Esophagus mucosa (tissue), 1 donor: Measurements from ENCODE around the gene GSTT4. TPM values are rescaled to one million over a fixed set of nuclear protein-coding genes. Genes with fewer than 3 reads are reported as not detected.
"Not testable (repeated sequence)": the region's sequence is repeated elsewhere in the genome, so short reads cannot be mapped to it uniquely, and the experiment has no call there.

ENCODE experiments used
- ATAC-seq: fragments of 200-7000 bp; cut with Tn5 transposase; one replicate; pipeline ENCODE4 v1.9.1; 2020
- total RNA-seq: library from RNA; stranded (reverse); gene quantifications from one replicate; pipeline ENCODE4 v1.2.4, GENCODE V29; 2023
- donor health status: DM: yes; HTN: yes; CAD: no.

GSTT4 gene
- total RNA-seq, 1 donor from 2014 or later = not detected

DNA sequence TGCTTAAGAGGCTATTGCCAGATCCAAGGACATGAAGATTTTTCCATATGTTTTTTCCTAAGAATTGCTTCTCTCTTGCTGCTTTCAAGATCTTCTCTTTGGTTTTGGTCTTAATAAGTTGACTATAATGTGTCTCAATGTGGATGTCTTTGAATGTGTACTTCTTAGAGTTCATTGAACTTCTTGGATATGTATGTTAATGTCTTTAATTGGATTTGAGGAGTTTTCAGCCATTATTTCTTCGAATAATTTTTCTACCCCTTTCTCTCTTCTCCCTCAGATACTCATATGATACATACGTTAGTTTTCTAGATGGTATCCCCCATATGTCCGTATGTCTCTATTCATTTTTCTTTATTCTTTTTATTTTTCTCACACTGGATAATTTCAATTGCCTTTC is 19.1 kb upstream of the GSTT4 start:
- no peak for ATAC-seq

- ATAC-seq = no peak
Observed at GRCh38 chr22:24023204-24023789, 18.0 kb upstream of the GSTT4 start.

- no peak for ATAC-seq
Observed at GRCh38 chr22:24021304-24021703, 16.1 kb upstream of the GSTT4 start.

DNA sequence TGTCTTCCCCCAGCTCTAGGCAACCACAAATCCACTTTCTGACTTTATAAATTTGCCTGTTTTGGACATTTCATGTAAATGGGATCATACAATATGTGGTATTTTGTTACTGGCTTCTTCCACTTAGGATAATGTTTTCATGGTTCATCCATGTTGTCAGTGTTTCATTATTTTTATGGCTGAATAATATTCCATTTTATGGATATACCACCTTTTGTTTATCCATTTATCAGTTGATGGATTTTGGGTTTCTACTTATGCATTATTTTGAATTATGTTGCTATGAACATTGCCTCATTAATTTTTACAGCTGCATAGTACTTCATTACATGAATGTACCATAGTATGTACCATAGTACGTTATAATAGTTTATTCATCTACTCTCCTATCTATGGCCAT is 10.9 kb upstream of the GSTT4 start:
- ATAC-seq = no peak

DNA sequence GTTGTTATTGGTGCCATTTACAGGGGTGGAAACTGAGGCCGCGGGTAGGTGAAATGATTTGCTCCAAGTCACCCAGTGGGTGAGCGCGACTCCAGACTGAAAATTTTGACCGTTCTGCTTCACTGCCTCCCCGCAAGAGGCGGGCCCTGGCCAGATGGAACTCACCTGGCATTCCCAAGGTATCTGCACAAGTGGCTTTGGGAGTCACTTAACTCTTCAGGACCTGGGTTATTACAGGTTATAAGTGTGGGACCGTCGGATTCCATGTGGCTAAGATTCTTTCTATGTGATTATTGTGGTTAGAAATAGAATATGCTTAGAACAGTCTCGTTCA is 6.4 kb upstream of the GSTT4 start:
- peak; percentile 10 for ATAC-seq

- no peak for ATAC-seq
Observed at GRCh38 chr22:24010018-24010391, 4.8 kb upstream of the GSTT4 start.

- ATAC-seq = no peak
Observed at GRCh38 chr22:24009227-24010017, 4.2 kb upstream of the GSTT4 start.

DNA sequence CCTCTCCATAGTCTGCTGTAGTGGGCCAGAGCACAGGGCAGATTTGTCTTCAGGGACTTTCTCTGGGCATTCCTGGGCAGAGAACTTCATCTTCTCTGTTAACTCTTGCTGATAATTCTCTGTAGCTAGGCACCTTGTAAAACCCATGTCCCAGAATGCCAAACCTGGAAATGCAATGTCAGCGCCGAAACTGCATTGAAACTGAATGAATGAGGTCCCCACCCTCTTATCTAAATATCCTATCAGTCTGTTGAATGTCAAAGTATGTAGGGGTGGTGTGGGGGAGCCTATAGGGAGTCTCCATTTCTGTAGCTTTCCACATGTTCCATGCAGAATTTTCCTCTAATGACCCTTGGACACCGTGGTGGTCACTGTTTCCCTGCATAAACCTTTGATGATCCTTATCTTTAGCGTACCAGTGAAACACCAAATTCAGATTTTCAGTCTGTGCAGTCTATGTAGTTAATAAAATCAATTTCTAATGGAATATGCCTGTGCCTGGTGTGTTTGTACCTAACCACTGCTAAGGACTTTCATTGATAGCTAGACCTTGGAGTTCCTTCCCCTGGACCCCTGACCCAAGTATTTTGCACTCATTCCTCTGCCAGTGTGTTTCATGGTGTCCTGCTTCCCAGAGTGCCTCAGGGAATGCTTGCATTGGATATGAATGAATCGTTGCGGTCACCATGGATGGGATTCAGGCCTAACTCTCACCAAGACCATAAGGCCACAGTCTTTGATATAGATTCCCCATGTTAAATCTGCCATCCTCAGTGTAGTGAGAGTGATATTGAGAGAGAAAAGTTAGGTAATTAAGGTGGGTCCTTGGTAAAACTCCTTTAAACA is 3.4 kb upstream of the GSTT4 start:
- no peak for ATAC-seq

GRCh38 chr22:24008022-24008283 is 2.7 kb upstream of the GSTT4 start:
- no peak for ATAC-seq

GRCh38 chr22:24007253-24008021 is 2.2 kb upstream of the GSTT4 start:
- no peak for ATAC-seq

- no peak for ATAC-seq
Observed at GRCh38 chr22:24006914-24007214, 1.6 kb upstream of the GSTT4 start.

GRCh38 chr22:24006207-24006913 is 1.1 kb upstream of the GSTT4 start:
- no peak for ATAC-seq

DNA sequence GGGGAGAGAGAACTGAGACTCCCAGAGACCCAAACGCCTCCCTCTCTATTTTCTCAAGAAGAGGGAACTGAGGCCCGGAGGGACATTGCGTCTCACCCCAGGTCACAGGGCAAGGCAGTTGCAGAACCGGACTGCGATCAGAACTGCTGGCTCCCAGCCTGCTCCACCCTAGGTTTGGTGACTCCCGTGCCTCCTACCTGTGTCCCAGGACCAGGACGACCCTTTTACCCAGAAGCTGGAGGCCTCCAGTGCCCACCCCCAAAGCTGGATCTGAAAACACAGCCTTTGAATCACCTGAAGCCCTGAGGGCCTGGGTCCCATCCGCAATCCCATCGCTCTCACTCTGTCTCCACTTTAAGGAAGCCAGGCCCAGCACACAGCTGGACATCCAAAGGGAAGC is 1.4 kb downstream of the GSTT4 start:
- no peak for ATAC-seq

DNA sequence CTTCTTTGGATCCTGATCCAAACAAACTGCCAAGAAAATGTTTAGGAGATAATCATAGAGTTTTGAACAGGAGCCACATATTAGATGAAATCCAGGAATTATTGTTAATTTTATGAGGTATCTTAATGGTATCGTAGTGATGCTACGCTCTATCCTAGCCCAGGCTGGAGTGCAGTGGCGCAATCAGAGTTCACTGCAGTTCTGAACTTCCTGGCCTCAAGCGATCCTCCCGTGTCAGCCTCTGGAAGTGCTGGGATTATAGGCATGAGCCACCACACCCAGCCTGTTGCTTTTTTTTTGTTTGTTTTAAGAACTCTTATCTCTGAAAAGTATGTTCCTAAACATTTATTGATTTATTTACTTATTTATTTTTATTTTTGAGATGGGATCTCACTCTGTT is 2.4 kb downstream of the GSTT4 start:
- ATAC-seq = no peak

GRCh38 chr22:24002272-24002671 is 3.0 kb downstream of the GSTT4 start:
- ATAC-seq = no peak

DNA sequence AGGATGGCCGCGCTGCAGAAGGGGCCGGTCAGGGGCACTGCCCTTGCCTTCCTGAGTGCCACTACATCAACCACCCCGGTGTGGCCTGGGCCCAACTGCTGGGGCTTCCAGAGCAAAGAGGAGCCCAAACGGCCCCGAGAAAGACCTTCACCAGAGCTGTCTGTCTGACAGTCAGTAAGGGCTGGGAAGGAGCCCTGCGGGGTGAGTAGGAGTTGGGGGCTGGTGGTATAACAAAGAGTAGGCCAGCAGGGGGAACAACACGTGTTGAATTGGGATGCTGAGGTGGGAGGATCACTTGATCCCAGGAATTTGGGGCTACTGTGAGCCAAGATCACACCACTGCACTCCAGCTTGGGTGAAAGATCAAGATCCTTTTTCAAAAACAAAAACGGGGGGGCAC is 3.9 kb downstream of the GSTT4 start:
- ATAC-seq = no peak

DNA sequence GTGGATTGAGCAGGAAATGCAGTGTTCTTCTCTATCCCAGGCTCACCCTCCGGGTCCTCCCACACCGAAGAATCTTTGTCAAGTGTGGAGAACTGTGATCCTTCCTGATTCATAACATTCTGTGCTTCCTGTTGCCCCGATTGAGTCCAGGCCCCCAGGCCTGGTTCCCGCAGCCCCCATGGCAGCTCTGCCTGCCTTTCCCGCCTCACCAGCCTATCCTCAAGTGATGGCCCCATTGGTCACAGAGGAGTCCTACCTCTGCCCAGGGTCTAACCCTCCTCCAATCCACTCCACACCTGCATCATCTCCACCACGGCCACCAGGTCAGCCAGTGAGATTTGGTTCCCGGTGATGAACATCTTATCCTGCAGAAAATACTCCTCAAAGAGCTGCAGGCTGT is 5.5 kb downstream of the GSTT4 start:
- ATAC-seq = not testable (repeated sequence)

DNA sequence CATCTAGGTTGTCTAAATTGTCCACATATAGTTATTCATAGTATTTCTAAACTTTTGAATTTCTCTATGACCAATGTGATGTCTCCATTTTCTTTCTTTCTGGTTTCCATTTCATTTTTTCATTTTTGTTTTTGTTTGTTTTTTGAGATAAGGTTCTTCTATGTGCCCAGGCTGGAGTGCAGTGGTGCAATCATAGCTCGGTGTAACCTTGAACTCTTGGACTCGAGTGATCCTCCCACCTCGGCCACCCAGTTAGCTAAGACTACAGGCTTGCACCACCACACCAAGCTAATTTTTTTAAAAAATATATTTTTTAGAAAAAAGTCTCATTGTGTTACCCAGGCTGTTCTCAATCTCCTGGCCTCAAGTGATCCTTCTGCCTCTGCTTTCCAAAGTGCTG is 8.2 kb downstream of the GSTT4 start:
- ATAC-seq = no peak

- ATAC-seq = not testable (repeated sequence)
Observed at GRCh38 chr22:23993581-23994177, 11.6 kb downstream of the GSTT4 start.

DNA sequence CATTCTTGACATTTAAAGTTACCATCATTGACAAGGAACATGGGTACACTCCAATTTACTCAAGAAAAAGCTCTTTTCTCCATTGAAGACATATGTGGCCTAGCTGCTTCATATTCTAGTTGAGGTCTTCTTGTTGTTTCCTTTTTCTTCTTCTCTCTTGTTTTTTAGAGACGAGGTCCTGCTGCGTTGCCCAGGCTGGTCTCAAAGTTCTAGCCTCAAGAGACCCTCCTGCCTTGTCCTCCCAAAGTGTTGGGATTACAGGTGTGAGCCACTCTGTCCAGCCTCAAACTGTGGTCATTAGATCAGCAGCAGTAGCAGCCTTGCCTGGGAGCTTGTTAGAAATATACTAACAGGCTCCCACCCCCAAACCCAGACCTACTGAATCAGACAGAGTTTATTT is 12.2 kb downstream of the GSTT4 start:
- ATAC-seq = not testable (repeated sequence)

- not testable (repeated sequence) for ATAC-seq
Observed at GRCh38 chr22:23989583-23990244, 15.5 kb downstream of the GSTT4 start.
